ENCODE data around the gene TSPAN5. TPM values are rescaled to one million over a fixed set of nuclear protein-coding genes. Genes with fewer than 3 reads are reported as not detected.

Gene TSPAN5
- total RNA-seq, 2 donors from 2014 or later = 19.6 to 22.9 TPM

DNA sequence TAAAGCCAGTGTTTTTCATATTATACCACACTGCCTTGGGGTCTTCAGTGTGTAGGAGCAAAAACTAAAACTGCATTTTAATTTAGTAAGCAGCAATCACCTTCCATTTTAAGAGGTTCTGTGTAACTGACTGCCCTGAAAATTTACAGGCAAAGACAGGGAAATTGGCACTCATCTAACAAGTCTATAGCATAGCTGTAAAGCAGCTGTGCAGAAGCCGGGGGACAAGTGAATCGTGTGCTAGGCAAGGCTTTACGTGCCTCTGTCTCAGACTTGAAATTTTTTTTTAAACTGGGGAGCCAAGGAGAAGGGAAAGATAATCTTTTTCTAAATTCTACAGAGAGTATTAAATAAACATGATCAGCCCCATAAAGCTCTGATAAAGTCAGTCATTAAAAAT, 39.7 kb downstream of the TSPAN5 start:
- no peaks in the 10 kb centered on the region for H3K27me3 Mint-ChIP-seq (ENCODE audit: low read depth)
- no peak overlapping the region for H3K27ac Mint-ChIP-seq
- DNase-seq = no peak
- no peaks in the 10 kb centered on the region for H3K9me3 Mint-ChIP-seq
- no peak for ATAC-seq (replicated peaks in 1 of 2)
- no peak overlapping the region for H3K4me3 Mint-ChIP-seq
- H3K36me3 Mint-ChIP-seq (ENCODE audit: insufficient read depth in 2 of 2) = no peaks in the 10 kb centered on the region
- H3K4me1 Mint-ChIP-seq (ENCODE audit: low read depth) = peaks cover 31% of the 10 kb centered on the region

DNA sequence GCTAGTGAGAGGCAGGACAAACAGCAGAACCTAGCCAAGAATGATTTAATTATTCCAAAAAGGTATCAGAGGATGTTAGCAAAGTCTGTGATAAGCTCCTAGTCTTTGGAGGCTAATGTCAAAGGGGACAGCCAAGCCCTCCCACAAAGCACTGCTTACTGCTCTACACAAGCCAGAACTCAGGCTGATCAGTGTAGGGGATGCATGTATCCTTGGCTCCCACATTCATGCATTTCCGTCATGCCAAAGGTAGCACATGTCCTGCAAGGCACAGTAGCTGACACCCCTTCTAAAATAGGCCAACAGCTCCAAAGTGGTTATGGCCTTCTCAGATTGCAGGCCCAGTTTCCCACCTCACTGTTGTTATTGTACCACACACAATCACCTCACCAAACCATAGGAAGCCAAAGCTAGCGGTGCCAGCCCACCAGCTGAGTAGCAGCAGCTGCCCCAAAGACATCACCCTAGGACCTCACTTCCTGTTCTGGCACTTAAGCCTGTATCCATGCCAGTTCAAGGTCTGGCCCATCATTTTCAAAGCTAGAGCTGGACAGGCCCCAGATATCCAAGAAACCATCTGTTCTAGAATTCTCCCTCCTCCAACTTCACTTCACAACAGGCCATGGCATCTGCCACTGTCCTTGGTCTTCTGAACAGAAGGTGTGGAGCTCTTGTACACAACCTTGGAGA, 40.9 kb downstream of the TSPAN5 start:
- H3K9me3 Mint-ChIP-seq = no peaks in the 10 kb centered on the region
- DNase-seq (no peak), ATAC-seq (replicated peaks in 1 of 2) (no peak)
- no peaks in the 10 kb centered on the region for H3K27me3 Mint-ChIP-seq (ENCODE audit: low read depth)
- no peak overlapping the region for H3K27ac Mint-ChIP-seq
- no peak overlapping the region for H3K4me3 Mint-ChIP-seq
- H3K4me1 Mint-ChIP-seq (ENCODE audit: low read depth) = peaks cover 34% of the 10 kb centered on the region
- no peaks in the 10 kb centered on the region for H3K36me3 Mint-ChIP-seq (ENCODE audit: insufficient read depth in 2 of 2)

DNA sequence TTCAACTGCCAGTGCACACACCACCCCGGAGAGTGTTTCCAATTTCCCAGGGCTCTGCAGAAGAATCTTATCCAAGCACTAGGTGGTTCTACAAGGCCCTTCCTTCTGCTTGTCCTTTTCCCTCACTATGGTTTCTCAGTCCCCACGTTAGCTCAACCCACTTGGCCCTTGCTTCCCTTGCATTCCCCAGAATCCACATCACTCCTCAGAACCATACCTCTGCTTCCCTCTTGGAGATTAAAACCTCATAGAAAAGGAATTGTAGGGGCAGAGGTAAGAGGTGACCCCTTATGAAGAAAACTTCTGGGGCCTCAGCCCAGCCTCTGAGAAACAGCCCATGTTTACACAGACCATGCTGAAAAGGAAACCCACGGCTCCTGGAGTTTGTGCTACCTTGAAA, 42.4 kb downstream of the TSPAN5 start:
- no peaks in the 10 kb centered on the region for H3K36me3 Mint-ChIP-seq (ENCODE audit: insufficient read depth in 2 of 2)
- no peak overlapping the region for H3K27ac Mint-ChIP-seq
- no peak overlapping the region for H3K4me3 Mint-ChIP-seq
- ATAC-seq (replicated peaks in 1 of 2) = no peak
- peaks cover 47% of the 10 kb centered on the region for H3K4me1 Mint-ChIP-seq (ENCODE audit: low read depth)
- H3K27me3 Mint-ChIP-seq (ENCODE audit: low read depth) = no peaks in the 10 kb centered on the region
- no peaks in the 10 kb centered on the region for H3K9me3 Mint-ChIP-seq
- no peak for DNase-seq

DNA sequence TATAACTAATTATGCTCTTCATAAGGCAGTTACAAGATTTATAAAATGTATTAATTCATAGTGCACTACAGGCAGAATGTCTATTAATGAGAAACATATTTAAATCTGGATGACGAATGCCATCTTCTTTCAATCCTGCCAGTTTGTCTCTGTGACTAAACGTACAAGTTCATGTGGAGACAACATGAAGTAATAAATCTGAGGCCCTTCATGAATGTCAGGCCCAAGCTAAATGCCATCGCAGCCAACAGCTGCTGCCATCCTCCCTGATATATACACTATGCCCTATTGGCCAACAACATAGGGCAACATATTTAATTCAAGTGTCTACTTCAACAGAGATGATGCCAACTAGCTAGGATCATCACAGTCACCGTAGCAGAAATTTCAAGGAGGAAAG, 43.7 kb downstream of the TSPAN5 start:
- Mint-ChIP-seq H3K36me3 (ENCODE audit: insufficient read depth in 2 of 2) (no peaks in the 10 kb centered on the region), H3K4me1 (ENCODE audit: low read depth) (peaks cover 53% of the 10 kb centered on the region), H3K27ac (no peak overlapping the region)

DNA sequence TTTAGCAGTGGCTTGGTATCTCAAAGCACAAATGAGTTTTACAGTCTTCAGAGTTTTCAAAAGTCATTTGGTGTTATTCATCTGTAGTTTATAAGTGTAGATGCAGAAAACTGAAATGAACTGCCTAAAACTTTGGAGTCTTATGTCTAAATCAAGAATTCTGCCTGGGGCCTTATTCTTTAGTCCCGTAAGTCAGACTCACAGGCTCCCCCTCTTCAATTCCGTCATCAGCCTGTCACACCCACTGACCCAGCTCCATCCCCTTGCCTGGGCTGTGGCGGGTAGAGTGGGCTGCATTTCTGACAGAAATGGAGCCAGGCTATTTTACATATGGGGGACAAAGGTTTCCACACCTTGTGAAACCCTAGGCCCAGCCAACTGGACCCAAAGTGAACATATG, 44.3 kb downstream of the TSPAN5 start:
- Mint-ChIP-seq H3K27me3 (ENCODE audit: low read depth) (no peaks in the 10 kb centered on the region), H3K4me3 (peak overlapping the region in 1 of 2 donors; percentile 30), H3K36me3 (ENCODE audit: insufficient read depth in 2 of 2) (no peaks in the 10 kb centered on the region), H3K27ac (no peak overlapping the region), H3K4me1 (ENCODE audit: low read depth) (peaks cover 57% of the 10 kb centered on the region), H3K9me3 (no peaks in the 10 kb centered on the region)
- DNase-seq = no peak
- no peak for ATAC-seq (replicated peaks in 1 of 2)

More for the DNA sequence above, 43.7 kb downstream of the TSPAN5 start:
- Mint-ChIP-seq H3K9me3 (no peaks in the 10 kb centered on the region), H3K27me3 (ENCODE audit: low read depth) (no peaks in the 10 kb centered on the region), H3K4me3 (no peak overlapping the region)
- DNase-seq (no peak), ATAC-seq (replicated peaks in 1 of 2) (no peak)

DNA sequence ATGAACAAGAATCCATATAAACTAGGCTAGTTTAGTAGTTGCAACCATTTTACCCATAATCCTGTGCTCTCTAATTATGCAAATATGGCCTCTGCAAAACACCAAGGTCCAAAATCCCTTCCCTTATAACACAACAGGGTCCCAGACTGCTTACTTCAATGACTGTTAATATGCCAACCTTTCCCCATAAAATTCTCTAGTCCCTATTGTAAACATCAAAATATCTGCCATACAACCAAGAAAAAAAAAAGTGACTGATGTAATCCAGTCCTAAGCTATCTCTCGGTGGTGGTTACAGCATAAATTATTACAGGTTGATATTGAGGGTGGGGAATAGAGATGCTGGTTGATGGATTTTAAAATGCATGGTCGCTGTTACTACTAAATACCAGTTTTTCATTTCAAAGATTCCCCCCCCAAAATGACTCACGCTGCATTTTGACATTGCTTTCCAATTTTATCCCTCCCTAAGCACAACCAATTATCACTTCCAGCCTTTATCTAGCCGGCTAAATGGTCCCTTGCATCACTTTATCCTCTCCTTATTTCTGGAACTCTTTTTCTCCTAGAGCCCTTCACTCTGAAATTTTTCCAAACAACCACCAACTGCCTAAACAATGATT, 44.8 kb downstream of the TSPAN5 start:
- Mint-ChIP-seq H3K9me3 (no peaks in the 10 kb centered on the region), H3K4me1 (ENCODE audit: low read depth) (peaks cover 63% of the 10 kb centered on the region), H3K4me3 (peak overlapping the region; percentile 5 to 41), H3K36me3 (ENCODE audit: insufficient read depth in 2 of 2) (peaks cover 0 to 2% of the 10 kb centered on the region in 2 donors), H3K27ac (no peak overlapping the region), H3K27me3 (ENCODE audit: low read depth) (no peaks in the 10 kb centered on the region)
- DNase-seq (no peak), ATAC-seq (replicated peaks in 1 of 2) (no peak)

DNA sequence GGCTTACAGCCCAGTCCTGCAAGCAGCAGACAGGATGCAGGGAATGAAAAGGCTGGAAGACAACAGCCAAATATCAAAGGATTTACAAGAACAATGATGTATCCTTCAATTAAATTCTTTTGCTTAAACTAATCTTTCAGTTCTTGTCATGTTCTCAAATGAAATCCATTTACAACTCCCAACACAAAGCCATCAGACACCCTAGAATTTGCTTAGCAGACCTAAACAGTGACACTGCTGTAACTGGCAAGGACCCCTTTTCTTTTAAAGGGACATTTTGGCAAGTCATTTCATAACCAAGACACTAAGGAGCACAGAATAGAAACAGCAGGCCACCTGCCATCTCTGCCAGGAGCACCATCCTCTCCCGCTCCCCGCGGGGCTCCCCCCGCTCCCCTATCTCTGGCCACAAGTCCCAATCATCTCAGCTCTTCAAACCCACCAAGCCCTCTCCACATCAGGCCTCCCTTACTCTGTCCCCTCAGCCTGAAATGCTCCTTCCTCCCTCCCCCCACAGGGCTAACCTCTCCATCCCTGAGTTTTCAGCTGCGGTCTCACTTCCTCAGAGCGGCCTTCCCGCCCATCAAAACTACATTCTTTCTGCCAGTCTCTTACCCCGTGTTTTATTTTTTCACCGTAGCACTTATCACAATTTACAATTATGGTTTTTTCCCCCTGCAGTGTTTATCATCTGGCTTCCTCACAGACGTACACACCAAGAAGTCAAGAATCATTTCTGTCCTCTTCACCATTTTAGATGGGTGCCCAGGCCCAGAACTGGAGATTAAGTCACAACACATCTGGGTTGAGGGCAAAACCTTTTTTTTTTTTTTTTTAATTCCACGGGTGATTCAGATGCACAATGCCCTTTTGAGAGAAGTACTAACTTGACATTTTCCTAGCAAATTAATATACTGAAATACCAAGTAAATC, 45.8 kb downstream of the TSPAN5 start:
- DNase-seq (peak in 1 of 2 donors; percentile 49), ATAC-seq (replicated peaks in 1 of 2) (peak; percentile 46 to 66)
- Mint-ChIP-seq H3K27me3 (ENCODE audit: low read depth) (no peaks in the 10 kb centered on the region), H3K4me3 (peak overlapping the region; percentile 13 to 57), H3K4me1 (ENCODE audit: low read depth) (peaks cover 65% of the 10 kb centered on the region), H3K36me3 (ENCODE audit: insufficient read depth in 2 of 2) (peaks cover 0 to 2% of the 10 kb centered on the region in 2 donors), H3K9me3 (no peaks in the 10 kb centered on the region), H3K27ac (peak overlapping the region; percentile 1)

DNA sequence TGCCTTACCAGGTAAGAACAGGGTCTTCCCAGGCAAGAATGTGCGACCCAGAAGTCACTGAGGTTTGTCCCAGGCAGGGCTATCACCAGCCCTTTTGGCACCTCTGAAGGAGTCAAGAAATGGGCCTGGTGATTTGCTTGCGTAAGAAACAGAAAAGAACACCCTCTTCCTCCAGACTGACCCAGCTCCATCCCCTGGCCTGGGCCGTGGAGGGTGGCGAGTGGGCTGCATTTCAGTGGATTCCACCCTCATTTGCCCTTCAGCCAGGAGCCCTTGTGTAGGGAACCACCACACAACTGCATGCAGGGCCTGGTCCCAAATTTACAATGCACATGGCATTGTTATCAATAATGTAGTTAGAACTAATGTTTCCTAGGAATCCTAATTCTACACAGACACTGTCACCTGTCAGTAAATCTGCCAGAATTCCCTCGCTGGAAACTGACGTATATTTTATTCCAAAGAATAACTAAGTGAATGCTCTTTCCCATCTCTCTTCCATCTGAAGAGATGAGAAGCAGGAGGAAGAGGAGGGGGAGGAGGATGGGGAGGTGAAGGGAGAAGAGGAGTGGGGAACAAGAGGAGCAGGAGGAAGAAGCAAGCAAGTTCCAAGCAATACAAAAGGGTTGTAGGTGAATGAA, 46.6 kb downstream of the TSPAN5 start:
- Mint-ChIP-seq H3K9me3 (no peaks in the 10 kb centered on the region), H3K36me3 (ENCODE audit: insufficient read depth in 2 of 2) (peaks cover 0 to 2% of the 10 kb centered on the region in 2 donors), H3K27ac (no peak overlapping the region), H3K4me3 (peak overlapping the region in 1 of 2 donors; percentile 57), H3K27me3 (ENCODE audit: low read depth) (no peaks in the 10 kb centered on the region), H3K4me1 (ENCODE audit: low read depth) (peaks cover 65% of the 10 kb centered on the region)
- DNase-seq (no peak), ATAC-seq (replicated peaks in 1 of 2) (no peak)

DNA sequence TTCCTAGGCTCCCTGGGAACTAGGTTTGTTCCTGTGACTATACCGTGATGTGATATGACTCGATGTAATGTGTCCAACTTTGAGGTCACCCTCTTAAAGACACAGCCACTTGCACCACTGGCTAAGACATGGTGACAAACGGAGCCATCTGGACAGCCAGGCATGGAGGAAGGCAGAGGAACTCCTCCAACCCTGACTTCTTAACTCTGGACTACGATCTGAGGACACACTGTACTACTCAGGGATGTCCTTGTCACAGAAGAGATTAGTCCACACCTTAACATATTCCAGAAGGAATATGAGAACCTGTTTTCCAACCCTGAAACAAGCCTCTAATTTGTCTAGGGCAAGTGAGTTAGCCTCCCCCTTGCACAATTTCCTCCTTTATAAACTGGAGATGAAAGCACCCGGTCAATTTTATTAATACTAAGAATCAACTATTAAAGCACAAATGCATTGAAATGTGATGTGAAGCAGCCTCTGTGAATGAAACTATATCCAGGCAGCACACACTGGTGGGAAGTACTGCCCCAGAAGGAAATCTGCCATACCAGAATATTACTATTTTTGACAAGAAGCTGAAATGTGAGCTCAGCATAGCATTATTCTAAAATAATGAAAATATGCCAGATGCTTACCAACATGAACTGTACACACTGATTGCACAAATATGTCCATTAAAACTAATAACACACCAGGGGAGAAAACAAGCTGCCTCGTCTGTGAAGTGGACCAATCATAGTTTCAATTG, 47.3 kb downstream of the TSPAN5 start:
- peaks cover 72% of the 10 kb centered on the region for H3K4me1 Mint-ChIP-seq (ENCODE audit: low read depth)
- no peaks in the 10 kb centered on the region for H3K9me3 Mint-ChIP-seq
- H3K36me3 Mint-ChIP-seq (ENCODE audit: insufficient read depth in 2 of 2) = peaks cover 0 to 2% of the 10 kb centered on the region in 2 donors
- no peak overlapping the region for H3K27ac Mint-ChIP-seq
- ATAC-seq (replicated peaks in 1 of 2) (no peak), DNase-seq (no peak)
- no peak overlapping the region for H3K4me3 Mint-ChIP-seq
- H3K27me3 Mint-ChIP-seq (ENCODE audit: low read depth) = no peaks in the 10 kb centered on the region

DNA sequence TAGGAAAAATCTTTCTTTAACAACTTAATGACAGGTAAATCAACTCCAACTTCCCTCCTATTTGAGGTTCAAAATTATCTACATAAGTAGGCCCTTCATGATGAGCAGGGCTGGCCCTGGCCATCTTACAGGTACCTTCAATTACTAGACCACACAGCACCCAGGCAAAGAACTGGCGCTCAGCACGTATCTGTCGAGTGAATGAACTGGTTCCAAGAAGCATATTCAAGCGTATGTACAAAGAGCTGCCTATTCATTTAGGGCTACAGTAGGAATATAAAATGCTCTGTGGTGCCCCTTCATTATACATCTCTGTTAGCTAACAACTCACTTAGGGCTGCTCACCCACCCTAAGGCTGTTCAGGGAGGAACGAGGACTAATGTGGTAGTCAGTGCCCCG, 48.0 kb downstream of the TSPAN5 start:
- peaks cover 0 to 2% of the 10 kb centered on the region in 2 donors for H3K36me3 Mint-ChIP-seq (ENCODE audit: insufficient read depth in 2 of 2)
- H3K4me1 Mint-ChIP-seq (ENCODE audit: low read depth) = peaks cover 77% of the 10 kb centered on the region
- H3K27ac Mint-ChIP-seq = no peak overlapping the region
- H3K9me3 Mint-ChIP-seq = no peaks in the 10 kb centered on the region
- DNase-seq (no peak), ATAC-seq (replicated peaks in 1 of 2) (no peak)
- H3K4me3 Mint-ChIP-seq = no peak overlapping the region
- no peaks in the 10 kb centered on the region for H3K27me3 Mint-ChIP-seq (ENCODE audit: low read depth)

DNA sequence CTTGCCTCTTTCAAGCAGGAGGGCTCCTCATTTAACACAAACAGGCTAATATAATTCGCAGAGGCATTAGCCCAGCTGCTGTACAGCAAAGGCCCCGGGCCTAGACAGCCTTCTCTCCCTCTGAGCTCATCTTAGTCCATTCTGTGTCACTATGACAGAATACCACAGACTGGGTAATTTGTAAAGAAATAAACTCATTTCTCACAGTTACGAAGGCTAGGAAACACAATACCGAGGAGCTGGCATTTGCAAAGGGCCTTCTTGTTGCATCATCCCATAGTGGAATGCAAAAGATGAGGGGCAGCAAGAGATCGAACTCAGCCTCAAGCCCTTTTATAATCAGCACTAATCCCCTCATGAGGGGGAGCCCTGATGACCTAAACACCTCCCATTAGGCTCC, 48.5 kb downstream of the TSPAN5 start:
- no peak overlapping the region for H3K27ac Mint-ChIP-seq
- H3K4me3 Mint-ChIP-seq = no peak overlapping the region
- no peak for DNase-seq
- H3K9me3 Mint-ChIP-seq = no peaks in the 10 kb centered on the region
- ATAC-seq (replicated peaks in 1 of 2) = peak; percentile 71 to 72
- peaks cover 0 to 4% of the 10 kb centered on the region in 2 donors for H3K36me3 Mint-ChIP-seq (ENCODE audit: insufficient read depth in 2 of 2)
- H3K4me1 Mint-ChIP-seq (ENCODE audit: low read depth) = peaks cover 77% of the 10 kb centered on the region
- H3K27me3 Mint-ChIP-seq (ENCODE audit: low read depth) = no peaks in the 10 kb centered on the region

DNA sequence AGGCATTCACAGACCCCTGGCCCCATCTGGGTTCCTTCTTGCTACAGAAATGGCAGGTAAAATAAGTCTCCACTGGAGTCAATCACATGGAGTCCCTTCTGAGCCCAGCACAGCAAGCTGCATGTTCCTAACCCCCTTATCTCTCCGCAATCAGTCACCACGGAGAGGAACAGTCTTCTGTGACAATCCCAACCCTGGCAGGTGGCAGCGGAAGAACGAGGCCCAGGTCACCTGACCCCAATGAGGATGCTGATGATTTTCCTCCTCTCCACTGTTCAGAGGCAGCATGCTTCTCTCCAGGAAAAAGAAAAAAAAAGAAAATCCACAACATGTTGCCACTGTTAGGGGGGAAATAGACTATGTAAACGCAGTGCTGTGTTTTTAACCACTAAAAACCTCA, 50.1 kb downstream of the TSPAN5 start:
- H3K4me3 Mint-ChIP-seq = peak overlapping the region in 1 of 2 donors; percentile 17
- no peaks in the 10 kb centered on the region for H3K9me3 Mint-ChIP-seq
- H3K4me1 Mint-ChIP-seq (ENCODE audit: low read depth) = peaks cover 81% of the 10 kb centered on the region
- no peak overlapping the region for H3K27ac Mint-ChIP-seq
- H3K27me3 Mint-ChIP-seq (ENCODE audit: low read depth) = no peaks in the 10 kb centered on the region
- ATAC-seq (replicated peaks in 1 of 2) (no peak), DNase-seq (no peak)
- peaks cover 0 to 4% of the 10 kb centered on the region in 2 donors for H3K36me3 Mint-ChIP-seq (ENCODE audit: insufficient read depth in 2 of 2)

Data from activated T-cell treated with anti-CD3 and anti-CD28 coated beads, Interleukin-2, amount 50 U/mL, for 72 hours (primary cell).